Epidermal melanocyte (primary cell): ENCODE data around the gene SPG11.
"Not testable (repeated sequence)": the region's sequence is repeated elsewhere in the genome, so short reads cannot be mapped to it uniquely, and the experiment has no call there.

Experiments
- DNase-seq: peaks from one replicate; pipeline ENCODE4 v3.0.0; 2011; ENCODE audit warnings: low spot score; ENCODE audit not compliant: insufficient read length

The SPG11 gene

GRCh38 chr15:44616974-44617373 lies 46.5 kb downstream of the SPG11 start:
- no peak for DNase-seq

GRCh38 chr15:44606740-44607139 lies 56.7 kb downstream of the SPG11 start:
- DNase-seq, result no peak

GRCh38 chr15:44603126-44603525 lies 60.3 kb downstream of the SPG11 start:
- no peak for DNase-seq

GRCh38 chr15:44598892-44599291 lies 64.6 kb downstream of the SPG11 start:
- DNase-seq, result no peak

DNA sequence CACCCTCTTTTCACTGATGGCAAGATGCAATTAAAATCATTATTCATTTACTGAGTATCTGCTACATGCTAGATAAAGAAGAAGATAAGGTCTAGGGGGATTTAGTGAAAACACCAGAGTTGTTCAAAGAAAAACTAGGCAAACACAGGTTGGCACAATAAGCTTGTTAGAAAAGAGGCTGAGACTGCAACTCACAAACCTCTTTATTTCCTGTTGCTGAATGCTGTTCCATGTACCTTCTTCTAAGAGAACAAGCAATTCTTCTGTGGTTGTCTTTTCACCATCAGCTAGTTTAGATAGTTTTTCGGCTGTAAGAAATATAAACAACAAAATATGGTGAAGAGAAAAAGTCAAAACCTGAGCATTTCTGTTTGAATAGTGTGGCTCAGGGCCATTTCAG lies 65.4 kb downstream of the SPG11 start:
- DNase-seq, result no peak

- DNase-seq, result no peak
Observed at GRCh38 chr15:44596511-44597010, 66.9 kb downstream of the SPG11 start.

DNA sequence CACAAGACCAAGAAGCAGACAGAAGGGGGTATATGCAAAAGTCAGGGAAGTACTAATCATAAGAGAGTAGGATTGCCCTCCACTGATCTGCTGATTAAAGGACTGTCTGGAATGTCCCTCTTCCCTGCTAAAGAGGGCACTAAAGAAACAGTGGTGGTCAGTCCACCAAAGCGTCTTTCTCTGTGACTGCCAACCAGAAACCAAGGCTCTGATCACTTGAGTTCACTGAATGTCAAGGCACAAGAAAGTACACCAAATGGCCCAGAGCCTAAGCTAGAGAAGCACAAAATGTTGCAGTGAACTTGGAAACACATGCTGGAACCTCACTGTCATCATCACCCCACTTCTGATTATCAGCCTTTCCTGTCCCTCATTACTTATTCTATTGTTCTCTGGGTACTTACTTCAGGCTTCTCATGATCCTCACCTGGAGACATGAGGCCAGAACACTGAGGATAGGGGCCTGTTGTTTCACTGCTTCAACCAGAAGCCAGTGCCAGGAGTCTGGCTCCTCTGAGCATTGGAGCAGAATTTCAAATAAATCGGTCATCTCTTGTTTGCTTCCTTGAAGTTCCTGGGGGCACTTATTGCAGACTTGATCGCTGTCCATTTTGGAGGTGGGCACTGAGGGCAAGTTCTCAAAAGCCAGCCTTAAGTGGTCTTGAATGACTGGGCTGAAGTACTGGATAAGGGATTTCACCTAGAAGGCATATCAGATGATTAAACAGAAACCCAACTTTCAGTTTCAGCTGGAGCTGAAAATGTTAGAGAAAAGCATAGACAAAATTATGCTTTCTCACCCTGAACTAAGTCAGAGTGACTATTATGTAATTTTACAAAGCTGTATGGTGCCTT lies 67.6 kb downstream of the SPG11 start:
- DNase-seq, result no peak

- DNase-seq, result no peak
Observed at GRCh38 chr15:44595246-44595645, 68.2 kb downstream of the SPG11 start.

GRCh38 chr15:44593042-44593736 lies 70.3 kb downstream of the SPG11 start:
- DNase-seq, result no peak

DNA sequence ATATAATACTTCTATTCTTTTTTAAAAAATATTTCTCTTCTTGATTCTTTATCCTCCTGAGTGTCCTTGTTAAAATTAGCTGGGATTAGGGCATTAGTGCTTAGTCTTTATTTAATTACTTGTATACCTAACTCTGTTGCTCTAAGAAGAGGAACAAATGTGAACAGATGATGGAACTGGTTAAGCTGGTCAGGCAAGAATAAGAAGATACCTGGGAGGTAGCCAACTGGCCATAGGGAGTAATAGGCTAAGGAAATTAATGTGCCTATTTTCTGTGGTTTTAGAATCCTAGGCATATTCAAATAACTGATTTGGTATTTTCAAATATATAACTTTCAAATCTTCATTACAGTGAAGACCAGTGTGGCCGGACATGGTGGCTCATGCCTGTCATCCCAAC lies 72.1 kb downstream of the SPG11 start:
- no peak for DNase-seq

DNA sequence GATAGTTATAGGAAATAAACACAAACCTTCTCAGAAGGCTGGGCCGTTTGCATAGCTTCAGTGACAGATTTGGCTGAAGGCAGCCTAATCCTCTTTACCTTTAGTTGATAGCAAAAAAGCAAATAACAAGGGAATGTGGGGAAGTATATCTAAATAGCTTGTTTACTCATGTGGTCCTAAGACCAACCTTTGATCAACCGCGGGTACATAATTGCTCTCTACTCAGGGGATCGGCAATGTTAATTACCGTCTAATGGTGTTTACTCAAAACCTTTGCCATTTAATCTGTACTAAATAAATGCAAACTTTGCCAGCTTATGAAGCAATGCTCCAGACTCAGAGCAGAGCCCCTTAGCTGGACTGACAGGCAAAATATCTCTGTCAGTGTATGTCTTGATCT lies 74.9 kb downstream of the SPG11 start:
- DNase-seq, result no peak

DNA sequence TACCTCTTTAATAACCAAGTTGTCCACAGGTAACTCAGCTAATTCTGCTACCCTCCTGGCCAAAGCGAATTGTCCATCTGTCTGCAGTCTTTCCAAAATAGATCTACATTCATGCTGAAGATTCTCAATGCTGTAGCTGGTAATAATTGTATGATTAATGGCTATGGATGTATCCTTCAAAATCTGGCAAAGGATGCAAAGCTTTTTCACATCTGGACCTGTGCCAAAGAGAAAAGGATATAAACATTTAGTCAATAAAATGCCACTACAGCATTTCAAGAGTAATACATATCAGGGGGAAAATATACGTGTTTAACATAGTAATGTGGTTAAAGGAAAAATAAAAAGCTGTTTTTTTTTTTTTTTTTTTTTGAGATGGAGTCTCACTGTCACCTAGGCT lies 77.8 kb downstream of the SPG11 start:
- DNase-seq, result no peak

DNA sequence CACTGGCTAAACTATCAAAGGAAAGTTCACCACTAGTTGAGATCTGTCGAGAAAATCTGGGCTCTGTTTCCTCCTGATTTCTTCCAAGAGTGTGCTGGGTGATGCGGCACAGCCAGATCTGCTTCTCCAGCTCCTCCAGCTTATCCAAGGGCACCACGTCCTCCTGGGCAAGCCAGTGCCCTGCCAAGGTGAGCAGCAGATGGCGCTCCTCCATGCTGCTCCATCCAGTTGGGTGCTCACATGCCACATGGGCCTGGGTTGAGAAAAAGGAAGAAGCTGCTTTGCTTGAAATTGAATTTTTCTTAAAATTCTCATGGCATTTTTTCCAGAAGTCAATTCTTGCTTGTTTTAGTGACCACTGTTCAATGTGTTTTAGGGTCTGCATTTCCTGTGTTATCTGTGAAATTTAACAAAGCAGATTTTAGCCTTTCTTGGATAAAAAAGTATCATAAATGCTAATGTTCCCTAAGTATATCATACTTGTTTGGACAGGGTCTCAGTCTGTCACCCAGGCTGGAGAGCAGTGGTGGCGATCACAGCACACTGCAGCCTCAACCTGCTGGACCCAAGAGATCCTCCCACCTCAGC lies 79.2 kb downstream of the SPG11 start:
- DNase-seq, result no peak

GRCh38 chr15:44580105-44580504 lies 83.4 kb downstream of the SPG11 start:
- DNase-seq, result no peak

DNA sequence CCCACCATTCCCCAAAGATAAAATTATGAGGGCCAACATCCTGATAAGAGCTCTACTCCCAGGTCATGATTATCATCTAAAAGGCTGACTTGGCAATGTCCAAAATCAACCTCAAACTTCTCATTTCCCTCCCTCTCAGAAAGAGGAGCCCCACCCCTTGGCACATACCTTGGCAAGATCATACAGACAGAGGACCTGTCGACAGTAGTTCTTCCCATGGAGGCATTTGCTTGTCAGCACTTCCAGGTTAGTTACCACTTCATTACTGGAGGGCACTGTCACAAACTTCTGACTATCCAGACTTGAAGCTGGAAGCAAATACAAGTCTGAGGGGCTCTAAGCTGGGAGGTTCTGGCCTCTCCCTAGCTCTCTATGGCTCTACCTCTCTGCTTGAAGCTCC lies 88.7 kb downstream of the SPG11 start:
- DNase-seq, result no peak

- DNase-seq, result no peak
Observed at GRCh38 chr15:44573386-44573785, 90.1 kb downstream of the SPG11 start.

GRCh38 chr15:44570361-44570760 lies 93.1 kb downstream of the SPG11 start:
- no peak for DNase-seq

GRCh38 chr15:44569316-44569715 lies 94.1 kb downstream of the SPG11 start:
- DNase-seq, result no peak

GRCh38 chr15:44568338-44568737 lies 95.1 kb downstream of the SPG11 start:
- no peak for DNase-seq

- no peak for DNase-seq
Observed at GRCh38 chr15:44566155-44566540, 97.3 kb downstream of the SPG11 start.

GRCh38 chr15:44565387-44566154 lies 97.9 kb downstream of the SPG11 start:
- DNase-seq, result no peak

DNA sequence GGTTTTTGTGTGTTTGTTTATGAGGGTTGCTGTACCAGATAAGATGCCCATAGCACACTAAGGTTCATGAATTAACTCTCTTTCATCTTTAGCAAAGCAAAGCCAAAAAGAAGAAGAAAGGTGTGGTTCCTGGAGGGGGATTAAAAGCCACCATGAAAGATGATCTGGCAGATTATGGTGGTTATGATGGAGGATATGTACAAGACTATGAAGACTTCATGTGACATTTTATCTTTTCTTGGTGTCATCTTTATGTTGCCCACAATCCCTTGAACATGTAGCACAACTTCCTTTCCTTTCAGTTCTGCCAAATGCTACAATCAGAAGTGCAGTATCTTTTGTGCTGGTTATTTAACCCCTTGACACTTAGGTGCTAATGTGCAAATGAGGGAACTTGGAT lies 102.5 kb downstream of the SPG11 start:
- not testable (repeated sequence) for DNase-seq
